GM19099 (cell line): ENCODE results near the gene ELP4.

Source experiments
- POLR2A ChIP-seq: IDR thresholded peaks from 3 replicates; pipeline ENCODE4 v1.6.1; 2011; ENCODE audit warnings: low read depth; ENCODE audit not compliant: insufficient read length; ENCODE audit errors: extremely low read depth

The ELP4 gene

DNA sequence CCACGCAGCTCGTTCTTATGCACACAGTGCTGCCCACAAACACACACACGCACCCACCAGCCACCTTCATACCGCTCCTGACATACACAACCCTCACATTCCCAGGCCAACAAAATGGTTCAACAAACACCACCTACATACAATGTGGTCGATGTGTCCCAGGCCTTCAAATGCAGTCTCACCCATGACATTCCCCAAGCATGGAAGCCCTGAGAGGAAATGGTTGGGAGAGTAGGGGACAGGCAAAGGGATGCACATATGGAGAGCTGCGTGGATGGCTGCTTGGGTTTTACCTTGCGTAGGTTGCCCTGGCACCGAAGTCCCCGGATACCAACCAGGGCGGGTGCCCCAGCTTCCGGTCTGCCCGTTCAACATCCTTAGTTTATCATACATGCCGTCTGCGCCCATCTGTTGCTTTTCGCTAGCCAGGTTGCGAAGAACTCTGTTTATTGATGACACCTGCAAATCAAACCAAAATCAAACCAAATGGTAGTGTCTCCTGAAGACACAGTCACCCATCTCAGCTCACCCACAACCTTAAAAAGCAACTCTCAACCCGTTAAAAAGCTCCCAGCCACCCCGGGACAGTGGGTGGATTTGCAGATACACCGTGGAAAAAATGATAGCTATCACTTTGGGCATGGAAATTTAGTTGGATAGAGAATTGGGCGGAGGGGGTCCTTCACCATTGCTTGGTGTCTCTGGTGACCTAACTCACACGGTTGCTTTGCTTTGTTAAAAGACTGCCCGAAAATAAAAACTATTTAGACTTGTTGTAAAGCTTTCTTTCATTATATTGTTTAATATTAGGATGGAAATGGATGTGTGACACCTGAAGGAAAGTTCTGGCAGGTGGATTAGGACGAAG, 291.1 kb downstream of the ELP4 start:
- no peak for TF ChIP-seq POLR2A

DNA sequence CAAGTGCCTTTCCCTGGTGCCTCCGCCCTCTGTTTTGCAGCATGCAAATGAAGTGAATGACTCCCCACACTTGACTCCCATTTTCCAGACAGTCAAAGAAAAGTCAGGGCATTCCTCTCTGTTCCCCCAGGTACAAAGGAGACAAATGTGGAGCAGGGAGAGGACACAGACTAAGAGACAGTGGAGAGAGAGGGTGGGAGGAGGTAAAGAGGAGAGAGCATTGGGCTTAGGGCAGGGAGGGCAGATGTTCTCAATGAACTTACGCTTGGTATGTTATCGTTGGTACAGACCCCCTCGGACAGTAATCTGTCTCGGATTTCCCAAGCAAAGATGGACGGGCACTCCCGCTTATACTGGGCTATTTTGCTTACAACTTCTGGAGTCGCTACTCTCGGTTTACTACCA, 291.7 kb downstream of the ELP4 start:
- no peak for TF ChIP-seq POLR2A

DNA sequence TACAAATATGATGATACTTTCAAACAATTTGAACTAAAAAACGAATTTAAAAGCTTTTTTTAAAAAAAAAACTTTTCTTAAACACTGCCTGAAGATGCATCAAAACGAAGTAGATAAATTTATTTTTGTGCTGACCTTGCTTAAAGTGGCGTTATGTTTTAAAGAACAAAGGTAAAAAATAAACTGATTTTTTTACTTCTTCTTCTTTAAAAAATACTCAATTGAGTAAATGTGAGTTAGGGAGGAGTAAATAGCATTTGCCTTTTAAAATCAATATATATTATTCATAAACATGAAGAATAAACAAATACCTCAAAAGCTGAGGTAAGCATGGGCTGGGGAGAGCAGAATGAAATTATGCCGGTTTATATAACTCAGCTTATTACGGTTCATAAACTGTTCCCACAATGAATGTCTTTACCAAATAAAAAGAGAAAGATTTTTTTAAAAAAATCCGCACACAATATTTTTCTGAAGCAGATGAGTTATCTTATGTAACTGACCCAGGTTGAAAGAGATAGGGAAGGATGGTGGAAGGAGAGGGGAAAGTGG, 292.5 kb downstream of the ELP4 start:
- TF ChIP-seq POLR2A, result no peak

DNA sequence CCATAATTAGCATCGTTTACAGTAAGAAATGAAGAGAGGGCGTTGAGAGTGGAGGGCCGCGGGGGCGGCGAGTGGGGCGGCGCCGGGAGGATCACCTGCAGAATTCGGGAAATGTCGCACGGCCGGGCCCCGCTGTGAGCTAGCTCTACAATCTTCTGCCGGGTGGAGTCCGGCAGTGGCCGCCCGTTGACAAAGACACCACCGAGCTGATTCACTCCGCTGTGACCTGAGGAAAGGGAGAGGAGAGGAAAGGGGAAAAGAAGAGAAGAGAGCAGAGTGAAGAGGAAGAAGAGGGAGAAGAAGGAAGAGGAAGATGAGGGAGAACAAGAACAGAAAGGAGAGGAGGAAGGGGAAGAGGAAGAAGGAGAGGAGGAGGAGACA, 293.0 kb downstream of the ELP4 start:
- TF ChIP-seq POLR2A, result no peak

DNA sequence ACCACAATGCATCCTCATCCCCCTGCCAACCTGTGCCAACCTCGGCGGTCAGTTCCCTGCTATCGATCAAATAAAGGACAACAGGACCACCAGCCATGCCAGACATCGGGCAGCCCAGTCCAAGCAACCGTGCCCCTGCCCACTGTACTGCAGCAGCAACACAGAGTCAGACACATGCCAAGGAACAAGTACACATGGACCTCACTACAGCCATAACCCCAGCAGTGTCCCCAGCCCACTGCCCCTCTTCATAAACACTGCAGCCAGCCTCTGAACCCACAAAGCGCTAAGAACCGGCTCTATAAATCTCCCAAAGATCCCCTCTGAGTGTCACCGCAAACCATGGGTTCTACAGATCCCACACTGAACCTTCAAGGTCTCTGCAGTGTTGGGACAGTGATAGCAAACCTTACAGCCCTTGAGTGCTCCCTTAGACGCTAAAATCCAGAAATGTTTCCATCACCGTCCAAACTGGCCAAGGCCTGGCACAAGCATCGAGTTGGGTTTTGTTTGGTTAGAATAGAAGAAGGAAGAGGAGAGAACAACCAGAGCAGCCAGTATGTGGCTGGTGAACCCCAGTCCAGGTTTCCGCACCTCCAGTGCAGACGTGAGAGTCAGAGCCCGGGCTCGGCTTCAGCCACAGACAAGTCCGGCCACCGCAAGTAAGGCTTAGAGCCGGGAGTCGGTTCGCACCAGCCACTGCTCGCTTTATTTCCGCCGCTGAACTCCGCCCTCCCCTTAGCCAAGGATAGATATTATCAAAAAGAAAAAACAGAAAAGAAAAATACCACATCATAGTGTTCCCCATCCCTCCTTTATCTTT, 293.6 kb downstream of the ELP4 start:
- no peak for TF ChIP-seq POLR2A

DNA sequence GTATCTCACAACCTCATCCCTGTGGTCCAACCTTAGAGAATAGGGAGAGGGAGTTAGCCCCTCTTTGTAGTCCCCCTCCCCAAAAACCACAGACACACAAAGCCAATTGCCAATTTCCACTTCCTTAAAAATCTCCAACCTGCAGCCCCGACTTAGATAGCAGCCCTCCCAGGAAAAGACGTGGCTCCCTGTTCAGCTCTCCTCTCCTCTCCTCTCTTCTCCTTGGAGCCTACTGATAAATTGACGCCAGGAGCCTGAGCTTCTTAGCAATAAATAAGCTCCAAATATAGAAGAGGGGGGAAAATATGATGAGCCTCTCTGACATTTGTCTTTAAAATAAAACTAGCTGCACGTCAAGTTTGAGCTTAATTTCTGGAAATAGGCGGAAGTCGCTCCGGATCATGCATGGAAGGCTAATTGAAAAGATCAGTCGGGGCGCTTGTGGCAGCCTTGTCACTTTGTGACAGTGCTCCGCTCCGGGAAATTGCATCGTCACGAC, 294.3 kb downstream of the ELP4 start:
- no peak for TF ChIP-seq POLR2A

DNA sequence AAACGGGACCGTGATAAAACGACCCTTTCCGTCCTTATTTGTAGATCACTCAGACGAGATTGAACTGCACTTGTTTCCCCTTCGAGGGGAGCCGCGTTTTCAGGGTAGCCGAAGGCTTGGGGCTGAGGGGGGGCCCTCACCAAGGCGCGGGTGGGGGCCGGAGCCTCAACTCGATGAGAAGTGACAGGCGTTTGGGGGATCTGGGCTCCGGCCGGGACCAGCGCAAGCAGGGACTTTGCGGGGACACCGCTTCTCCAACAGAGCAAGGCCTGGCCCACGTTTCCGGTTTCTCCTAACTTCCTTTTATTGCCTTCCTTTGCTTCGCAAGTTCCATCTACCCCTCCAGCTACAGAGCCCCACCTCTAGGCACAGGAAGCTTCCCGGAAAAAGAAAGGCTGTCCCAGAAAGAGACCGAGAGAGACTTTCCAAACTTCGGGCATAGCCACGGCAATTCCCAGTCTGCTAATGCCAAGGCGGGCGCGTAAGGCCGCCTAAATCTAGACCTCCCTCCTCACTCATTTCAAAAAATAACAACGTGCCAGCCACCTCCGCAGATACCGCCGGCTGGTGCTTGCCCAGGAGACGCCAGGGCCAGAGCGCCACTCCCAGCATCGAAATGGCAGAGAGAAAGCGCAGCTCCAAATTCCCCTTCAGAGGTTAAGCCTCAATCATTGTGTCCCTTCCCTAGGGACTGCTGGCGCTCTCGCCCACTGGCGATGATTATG, 294.9 kb downstream of the ELP4 start:
- TF ChIP-seq POLR2A, result no peak

DNA sequence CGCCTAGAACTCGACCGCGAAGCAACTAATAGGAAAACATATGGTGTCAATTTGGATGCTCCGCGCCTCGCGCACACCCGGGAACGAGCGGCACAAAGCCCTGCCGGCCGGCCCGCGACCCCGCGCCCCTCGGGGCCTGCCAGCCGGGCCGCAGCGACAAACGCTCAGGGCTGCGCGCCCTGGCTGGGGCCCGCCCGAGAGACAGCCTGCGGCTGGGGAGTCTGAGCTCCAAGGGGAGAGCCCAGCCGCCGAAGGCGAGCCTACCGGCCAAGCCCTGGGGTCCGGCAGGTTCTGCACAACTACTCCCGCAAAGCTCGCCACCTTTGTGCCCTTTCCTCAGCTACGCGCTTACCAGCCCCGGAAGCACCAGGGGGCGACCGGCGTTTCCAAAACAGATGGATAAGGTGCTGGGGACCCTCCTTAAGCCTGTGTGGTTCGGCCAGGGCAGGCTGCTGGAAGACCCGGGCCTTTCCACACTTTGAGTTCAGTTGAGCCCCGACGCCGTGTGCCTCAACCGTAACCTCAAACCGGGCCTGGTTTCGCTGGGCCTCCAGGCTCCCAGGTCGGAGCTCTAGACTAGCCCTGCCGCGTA, 295.6 kb downstream of the ELP4 start:
- TF ChIP-seq POLR2A, result no peak

DNA sequence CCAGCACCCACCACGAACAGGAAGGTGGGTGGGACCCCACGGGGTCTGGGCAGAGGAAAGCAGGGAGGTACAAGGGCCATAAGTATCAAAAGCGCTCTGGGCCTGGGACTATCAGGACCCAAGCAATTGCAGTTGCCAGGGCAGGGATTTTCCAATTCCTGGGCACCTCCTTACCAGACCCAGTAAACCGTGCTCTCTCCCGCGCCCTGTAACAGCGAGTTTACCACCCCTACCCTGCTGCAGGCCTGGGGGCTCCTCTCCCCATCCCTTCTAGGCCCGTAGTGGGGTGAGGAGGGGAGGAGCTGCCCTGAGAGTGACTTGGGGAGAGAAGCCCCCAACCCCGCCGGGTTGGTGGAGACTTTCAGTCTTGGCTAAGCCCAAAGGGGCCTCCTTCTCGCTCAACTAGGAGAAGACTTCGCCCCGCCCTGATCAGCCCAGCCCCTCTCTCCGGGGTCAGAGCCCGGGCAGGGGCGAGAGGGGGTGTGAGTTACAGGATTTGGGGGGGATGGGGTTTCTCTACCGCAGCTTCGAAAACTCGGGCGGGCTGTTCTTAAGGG, 296.1 kb downstream of the ELP4 start:
- TF ChIP-seq POLR2A, result no peak

DNA sequence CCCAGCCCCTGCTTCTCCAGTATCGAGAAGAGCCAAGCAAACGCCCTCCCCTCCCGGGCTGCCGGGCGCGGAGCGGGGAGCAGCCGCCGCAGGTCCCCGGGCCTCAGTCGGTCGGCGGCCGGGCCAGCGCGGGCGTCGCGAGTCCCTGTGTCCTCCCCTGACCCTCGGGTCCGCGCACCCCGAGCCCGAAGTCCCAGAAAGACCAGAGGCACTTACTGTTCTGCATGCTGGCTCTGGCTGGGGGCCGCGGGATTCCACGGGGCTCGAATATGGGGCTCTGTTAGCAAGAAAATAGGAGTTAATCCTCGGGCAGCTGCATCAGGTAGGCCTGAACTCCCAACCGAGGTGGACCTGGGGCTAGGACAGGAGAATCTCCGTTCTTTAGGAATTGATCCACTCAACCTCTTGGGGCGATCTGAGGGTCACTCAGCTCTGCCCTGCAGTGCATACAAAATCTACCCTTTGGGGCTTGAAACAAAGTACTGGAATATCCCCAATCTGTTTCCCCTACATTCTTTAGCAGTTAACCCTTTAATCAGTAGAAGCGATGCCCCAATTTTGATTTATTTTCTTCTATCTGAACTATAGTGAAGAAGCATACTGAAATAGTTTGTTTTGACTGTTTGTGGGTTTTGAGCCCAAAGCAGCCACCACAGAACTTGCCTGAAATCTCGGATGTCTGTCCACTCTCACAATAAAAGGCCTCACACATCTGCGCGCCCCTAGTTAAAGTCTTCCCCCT, 296.8 kb downstream of the ELP4 start:
- no peak for TF ChIP-seq POLR2A

DNA sequence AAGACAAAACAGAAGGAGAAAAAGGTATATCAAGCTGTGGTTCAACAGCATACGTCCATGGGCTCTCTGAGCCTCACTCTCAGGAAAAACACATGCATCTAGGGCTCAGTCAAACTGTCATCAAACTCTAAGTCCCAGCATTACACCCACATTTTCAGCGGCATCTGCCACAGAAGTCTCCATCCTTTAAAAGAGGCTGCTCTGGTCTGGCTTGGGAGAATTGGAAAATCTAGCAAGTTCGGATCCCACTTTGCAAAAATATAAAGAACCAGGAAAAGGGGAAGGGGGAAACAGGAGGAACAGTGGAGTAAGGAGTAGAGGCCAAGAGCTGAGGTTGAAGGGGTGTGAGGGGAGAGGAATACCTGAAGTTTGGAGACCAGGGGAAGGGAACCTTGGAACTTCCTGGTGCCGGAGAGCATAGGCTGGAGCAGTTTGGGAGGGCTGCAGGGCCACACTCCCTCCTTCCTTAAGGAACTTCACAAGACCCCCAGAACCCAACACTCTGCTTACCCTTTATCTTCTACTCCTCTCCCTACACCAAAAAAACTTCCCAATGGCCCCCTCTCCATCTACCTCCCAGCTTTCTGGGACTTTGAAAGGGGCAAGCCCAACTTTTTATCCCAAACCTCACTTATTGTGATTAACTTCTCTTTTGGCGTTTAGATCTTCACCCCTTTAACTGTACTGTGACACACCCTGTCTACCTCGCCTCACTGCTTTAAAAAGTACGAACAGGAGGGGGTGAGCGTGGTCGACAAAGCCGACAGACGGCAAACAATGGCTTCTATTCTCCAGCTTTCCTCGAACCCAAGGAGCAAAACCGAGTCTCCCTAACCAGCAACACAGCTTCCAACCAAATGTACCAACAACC, 297.6 kb downstream of the ELP4 start:
- no peak for TF ChIP-seq POLR2A

DNA sequence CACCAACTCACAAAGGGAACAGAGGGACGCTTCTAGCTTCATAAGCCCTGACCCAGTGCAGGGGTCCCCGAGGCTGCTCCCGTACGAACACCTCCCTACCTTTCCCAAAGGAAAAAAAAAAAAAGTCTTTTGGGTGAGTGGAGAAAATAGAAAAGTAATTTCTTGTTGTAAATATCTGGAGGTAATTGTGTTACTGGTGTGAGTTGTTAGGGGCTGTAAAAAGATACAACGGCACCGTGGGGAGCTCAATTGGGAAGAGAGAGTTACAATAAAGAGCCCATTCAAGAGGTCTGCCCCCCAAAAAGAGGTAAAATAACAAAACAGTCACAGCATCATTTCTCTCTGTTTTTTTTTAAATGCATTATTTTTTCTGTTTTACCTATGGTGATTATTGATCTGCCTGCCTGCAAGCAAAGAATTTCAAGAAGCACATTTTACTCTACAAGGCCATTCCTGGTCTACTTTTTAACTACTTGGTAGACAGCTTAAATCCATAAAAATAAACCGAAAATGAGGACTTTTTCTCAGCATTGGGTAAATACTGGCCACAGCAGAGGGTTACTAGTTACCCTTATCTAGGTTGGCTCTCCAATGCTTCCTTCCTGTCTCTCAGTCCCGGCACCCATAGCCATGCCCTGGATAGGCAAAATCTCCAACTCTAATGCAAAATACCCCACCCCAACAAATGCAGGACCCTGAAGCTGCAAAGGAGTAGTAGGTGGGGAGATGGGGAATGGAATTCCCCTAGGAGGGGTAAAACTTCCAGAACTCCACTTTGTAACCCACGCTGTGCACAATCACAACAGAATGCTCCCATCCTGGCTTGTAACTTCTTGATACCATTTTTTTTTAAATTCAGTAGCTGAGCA, 298.5 kb downstream of the ELP4 start:
- TF ChIP-seq POLR2A, result no peak
